ENCODE results near the gene TNS3.

The TNS3 gene

DNA sequence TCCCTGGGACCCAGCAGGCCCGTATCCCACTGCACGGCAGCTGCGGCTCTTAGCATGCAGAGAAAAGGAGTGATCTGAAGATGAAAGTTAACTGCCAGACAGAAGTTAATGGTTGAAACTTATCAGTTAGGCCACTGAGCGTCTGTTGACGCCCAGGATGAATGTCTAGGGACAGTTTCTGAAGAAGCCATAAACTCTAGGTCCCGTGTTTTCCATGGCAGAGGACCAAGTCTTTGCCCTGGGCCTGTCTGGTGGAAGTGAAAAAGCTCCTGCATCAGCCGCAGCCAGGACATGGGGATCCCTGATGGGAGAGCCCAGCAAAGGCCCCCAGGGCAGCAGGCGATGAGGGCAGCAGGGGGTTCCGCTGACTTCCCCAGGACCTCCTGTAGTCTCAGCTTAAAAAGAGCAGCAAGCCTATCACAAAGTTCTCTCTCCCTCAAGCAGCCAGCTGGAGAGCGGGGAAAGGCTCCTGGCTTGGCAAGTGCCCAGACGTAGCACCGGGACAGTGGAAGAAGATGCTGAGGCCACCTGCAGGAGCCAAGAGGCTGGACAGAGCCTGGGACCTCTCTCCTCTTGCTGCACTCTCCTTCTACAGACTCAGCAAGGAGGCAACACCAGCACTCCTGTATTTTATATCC lies 79.6 kb downstream of the TNS3 start:
- DNase-seq, result peak; percentile 47

DNA sequence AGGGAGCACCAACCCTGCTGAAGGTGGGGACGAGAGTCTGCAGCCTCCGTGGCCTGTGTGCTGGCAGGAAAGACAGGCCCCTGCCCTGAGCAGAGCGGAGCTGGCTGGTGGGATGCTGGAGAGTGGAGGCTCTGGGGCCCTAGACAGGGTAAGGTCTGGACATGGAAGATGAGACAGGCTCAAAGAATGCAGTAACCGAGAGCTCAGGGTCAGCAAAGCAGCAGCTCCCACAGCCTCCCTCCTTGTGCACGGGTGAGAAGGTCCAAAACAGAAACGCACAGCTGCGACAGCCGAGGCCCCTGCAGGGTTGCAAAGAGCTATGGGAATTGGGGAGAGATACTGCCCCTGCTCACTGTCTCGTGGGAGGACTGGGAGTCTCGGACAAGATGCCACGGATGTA lies 80.5 kb downstream of the TNS3 start:
- no peak for DNase-seq

DNA sequence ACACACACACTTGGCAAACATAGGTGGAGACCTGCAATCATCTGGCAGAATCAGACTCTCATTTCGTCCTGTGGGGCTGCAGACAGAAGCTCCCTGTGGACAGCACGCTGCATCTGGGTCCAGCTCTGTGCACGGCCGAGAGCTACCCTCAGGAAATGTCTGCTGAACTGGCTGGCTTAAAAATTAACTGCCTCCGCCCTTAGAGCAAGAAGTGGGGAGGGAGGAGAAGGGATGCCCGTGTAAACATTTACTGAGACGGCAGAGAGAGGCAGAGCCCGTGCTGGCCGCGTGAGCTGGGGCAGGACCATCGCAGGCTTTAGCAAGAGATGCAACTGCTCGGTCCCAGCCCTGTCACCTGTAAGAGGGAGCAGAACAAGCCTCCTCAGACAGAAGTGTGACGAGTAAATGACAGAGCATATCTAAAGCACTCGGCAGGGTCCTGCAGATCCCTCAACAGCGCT lies 81.8 kb downstream of the TNS3 start:
- no peak for DNase-seq

DNA sequence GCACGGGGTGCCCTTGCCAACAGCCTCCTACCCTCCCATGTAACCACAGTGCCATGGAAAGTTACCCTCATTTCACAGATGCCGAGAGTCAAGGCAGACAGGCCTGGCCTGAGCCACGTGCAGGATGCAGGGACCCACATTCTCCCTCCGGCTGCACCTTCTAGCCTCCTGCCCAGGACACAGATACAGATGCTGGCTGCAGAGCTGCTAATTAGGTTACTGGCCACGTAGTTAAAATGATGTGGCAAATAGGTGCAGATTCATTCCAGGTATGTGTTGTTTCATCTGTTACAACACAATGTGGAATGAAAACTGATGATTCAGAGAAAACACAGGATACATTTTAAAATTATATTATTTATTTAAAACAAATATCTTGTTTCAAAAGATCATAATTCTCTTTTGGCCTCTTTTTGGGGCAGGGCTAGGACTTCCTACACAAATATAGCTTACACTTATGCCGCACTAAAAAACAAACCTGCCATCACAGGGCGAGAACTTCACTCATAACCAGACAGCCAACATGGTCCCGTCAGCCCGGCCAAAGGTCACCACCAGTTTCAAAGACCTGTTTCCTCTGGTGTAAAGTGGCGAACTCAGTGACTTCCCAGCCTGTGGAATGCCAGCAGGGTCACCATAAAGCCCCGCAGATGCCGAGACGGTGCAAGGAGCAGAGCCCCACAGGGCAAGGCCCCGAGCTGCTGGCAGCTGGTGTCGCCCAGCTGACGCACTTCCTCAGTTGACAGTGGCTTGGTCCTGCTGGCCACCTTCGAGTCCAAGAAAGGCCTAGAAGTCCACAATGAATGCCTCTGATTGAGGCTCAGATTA lies 83.5 kb downstream of the TNS3 start:
- DNase-seq, result no peak

DNA sequence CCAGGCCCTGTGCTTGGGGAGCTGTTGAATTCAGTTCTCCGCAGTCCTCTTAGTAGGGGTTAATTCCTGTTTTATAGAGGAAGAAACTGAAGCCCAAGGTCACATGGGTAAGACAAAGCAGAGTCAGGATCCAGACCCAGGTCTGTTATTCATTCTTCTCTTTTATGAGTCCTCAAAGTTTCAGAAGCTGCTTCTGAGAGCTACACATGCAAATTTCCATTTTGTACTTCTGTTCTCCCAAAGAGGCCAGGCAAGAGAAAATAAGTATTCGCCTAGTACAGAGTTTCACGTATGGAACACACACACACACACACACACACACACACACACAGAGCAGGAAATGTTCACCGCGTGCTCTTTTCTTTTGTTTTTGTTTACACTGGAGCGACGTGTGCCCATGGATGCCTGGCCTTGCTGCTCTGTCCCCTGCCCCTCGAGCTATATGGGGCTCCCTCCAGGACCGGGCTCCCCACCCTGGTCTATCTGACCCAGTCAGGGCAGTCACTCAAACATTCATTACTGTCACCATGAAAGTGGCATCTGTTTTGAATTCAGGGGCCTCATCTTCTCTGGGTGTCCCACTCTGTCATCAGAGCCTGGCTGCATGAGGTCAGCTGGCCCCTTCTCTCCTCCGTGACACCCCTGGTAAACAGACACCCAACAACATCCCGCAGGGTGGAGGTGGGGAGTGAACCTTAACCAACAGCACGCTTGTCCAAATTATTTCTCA lies 84.4 kb downstream of the TNS3 start:
- DNase-seq, result peak; percentile 57

DNA sequence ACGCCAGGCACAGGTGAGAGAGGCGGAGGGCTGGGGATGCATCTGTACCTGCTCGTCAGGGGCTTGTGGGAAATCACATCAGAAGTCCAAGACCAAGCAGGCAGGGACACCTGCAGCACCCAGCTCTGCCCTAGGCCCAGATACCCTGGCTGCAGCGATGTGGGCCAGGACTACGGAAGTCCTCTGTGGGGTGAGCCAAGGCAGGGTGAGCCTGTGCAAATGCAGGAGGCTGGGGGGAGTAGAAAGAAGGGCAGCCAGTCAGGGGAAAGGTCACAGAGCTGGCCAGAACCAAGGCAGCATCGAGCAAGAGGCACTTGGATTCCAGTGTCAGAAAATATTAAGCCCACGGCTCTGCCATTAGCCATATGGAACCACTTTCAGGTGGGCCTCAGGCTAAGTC lies 85.2 kb downstream of the TNS3 start:
- DNase-seq, result no peak

DNA sequence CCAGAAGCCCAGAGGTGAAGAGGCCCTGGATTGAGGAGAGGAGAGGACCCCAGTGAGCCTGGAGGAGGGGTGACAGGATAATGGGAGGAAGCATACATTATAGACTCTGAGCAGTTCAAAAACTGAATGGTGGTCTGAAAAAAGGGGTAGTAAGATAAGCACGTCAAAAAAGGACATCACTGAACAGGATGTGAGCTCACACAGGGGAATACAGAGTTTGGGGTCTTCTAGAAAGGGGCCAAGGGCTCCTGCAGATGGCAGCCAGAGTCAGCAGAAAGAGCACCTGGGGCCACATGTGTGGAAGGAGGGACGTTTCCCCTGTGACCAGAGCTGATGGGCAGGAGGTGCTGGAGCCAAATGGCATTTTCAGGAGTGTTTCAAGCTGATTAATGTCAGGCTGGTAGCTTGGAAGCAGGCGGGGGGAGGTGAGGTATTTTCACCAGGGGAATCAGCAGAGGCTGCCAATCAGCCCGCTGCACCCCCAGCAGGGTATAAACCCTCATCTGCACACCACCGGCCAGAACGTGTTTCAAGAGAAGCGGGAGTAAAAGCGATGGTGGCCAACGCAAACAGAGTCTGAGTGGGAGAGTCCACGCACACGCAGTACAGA lies 85.8 kb downstream of the TNS3 start:
- peak; percentile 58 for DNase-seq

DNA sequence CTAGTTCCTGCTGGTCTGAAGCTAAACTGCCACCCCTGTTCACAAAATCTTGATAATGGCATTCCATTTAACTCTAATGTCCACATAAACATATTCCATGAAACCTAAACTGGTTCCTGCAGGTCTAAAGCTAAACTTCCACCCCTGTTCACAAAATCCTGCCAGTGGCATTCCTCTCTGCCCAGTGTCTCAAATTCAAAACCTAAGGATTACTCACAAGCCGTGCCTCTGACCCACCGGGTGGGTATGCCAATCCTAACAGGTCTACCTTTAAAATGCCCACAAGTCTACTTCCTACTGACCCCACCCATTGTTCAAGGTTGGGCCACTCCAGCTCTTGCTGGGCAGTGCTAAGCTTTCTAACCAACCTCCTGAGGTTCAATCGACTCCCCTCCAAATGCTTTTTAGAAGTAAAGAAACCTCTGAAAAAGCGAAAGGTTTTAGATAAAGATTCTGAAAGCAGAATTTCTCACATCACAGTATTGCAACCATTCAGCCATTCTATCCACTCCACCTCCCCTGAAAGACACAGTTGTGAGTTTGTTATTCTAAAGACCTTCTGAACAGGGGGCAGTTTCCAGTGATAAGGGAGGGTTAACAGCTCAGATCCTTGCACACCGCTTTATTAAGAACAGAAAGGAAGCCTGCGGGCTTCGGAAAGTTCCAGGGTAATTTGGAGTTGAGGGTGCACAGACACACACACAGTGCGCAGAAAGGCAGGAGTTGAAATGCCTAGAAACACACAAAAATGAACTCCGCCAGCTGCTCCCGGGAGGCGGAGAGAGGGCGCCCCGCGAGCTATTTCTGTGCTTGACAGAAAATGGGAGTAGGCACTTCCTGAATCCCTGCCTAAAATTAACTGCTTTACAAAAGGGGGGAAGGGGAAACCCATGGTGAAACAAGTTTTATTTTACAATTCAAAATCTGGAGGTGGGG lies 87.7 kb downstream of the TNS3 start:
- DNase-seq, result peak; percentile 42

DNA sequence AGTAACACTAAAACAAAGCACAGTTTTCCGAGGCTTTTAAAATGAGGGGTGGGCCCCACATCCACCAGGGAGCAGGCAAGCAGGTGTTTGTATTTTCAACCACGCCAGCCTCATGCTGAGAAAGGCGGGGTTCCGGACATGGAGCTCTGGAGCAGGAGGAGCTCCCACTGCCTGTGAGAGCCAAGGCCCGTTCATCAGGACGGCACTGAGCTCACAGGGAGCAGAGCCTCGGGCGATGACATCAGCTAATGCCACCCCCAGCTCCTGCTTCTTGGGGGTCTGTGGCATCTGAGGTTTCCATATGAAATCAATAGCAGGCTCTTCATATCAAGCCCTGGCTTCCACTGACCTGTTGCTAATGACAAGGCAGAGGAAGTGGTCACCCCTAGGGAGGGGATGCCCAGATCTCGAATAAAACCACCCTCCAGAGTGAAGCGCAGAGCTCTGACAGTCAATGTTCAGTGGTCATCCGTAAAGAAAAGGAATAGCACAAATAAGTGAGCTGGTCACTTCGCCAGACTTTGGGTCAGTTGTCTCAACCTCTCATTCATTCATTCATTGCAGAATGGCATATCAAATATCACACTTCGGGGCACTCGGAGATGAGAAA lies 89.1 kb downstream of the TNS3 start:
- DNase-seq, result no peak

DNA sequence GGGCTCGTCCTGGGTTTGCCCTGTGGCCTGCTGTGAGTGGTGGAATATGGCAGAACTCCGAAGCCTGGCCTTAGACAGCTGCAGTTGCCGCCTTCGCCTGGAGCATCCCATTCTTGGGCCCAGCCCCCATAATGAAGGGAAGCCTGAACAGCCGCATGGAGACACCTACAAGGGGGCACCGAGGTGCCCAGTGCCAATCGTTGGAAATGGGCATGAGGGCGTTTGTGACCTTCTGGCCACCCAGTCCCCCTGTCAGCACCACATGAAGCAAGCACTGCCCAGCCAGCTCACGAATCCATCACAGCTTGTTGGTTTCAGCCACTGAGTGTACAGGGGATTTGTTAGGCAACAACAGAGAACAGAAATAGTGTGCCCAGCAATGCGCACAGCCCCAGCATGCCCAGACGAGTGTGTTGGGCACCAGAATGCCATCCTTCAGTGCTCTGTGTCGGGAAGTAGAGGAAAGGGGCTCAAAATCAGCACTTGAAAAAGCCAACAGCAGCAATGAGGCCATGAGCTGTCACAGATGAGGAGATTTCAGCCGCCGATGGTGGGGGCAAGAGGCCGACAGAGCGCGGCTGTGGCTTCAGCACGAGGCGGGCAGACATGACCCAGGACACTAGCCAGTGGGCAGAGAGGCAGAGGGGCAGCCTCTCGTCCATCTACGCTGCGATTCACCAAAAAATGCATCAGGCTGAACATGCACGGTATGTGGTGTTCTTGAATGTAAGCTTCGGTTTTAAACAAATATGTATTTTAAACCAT lies 91.2 kb downstream of the TNS3 start:
- no peak for DNase-seq

DNA sequence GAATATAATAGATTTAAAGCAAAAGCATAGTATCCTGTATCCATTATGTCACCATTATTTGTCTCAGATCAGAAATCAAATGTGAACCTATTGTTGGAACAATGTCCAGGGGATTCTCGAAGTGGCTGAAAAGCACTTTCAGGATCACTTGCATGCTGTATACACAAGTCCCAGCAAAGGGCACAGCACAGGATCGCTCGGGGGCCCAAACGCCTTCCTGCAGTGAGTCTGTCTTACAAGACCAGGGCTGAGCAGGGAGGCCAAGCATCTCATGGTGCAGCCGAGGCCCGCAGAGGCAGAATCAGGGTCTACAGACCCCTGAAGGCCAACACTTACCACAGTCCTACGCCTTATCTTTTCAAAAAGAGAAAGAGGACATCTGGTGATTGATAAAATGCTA lies 92.3 kb downstream of the TNS3 start:
- DNase-seq, result no peak

DNA sequence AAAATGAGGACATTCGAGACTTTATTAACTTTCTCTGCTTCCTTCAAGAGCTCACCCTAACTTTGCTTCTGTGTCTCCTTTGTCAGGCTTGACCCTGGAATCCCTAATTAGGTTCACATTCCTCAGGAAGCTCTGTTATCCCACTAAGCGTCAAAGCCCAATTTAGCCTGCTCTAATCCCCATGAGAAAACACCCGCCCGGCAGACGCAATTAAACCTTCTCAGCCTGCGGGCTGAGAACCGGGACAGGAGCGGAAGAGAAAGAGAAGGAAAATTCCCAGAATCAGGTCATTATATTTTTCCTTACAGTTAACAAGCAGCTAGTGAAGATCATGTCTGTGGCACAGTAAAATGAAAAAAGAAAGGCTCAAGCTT lies 93.0 kb downstream of the TNS3 start:
- no peak for DNase-seq

DNA sequence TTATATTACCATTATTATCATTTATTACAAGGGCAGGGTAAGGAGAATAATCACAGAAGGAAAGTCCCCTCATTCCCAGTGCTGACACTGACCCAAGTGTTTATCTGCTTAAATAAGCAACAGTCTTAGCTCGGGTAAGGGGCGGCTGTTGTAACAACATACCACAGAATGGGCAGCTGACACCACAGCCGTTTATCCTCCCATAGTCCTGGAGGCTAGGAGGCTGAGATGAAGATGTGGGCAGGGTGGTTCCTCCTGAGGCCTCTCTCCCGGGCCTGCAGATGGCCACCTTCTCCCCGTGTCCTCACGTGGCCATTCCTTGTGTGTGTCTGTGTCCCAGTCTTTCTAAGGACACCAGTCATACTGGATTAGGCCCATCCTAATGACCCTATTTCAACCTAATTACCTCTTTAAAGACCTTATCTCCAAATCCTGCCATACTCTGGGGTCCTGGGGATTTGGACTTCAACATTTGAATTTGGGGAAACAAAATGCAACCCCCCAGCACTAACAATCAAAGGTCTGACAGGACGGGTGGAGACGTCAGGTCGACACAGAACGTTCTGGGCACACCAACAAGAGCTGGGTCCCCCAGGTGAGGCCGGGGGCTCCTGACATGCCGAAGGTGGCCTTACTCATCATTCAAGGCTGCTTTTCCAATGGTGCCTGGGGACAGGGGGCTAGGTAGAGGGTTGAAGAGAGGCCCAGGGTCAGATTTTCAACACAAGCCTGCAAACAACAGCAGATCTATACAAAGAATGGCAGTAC lies 93.5 kb downstream of the TNS3 start:
- DNase-seq, result no peak

DNA sequence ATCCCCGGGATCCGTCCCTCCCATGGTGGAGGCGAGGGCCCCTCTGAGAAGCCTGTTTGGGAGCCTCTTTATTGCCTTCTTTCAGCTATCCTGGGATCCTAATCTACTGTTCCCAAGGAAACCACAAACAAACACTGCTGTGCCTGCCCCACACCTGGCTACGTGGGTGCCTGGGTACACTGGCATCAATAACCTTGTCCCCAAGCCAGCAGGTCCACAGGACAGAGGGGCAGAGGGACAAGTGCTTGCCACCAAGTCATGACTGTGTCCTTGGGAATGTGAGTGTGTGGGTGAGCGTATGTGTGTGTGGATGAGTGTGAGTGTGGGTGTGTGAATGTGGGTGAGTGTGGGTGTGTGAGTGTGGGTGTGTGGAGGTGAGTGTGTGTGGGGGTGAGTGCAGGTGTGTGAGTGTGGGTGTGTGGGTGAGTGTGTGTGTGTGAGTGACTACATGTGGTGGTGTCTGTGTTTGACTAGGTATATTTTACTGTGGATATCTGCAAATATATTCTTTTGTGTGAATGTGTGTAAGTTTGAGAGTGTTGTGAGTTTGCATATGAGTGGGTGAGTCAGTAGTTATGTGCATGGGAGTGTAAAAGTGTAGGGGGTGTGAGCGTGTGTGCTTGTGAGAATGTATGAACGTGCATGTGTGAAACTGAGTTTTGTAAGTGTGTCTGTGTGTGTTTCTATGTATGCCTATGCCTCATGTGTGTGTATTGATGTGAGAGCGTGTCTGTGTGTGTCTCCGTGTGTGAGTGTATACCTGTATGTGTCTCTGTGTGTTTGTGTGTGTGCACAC lies 96.1 kb downstream of the TNS3 start:
- no peak for DNase-seq

DNA sequence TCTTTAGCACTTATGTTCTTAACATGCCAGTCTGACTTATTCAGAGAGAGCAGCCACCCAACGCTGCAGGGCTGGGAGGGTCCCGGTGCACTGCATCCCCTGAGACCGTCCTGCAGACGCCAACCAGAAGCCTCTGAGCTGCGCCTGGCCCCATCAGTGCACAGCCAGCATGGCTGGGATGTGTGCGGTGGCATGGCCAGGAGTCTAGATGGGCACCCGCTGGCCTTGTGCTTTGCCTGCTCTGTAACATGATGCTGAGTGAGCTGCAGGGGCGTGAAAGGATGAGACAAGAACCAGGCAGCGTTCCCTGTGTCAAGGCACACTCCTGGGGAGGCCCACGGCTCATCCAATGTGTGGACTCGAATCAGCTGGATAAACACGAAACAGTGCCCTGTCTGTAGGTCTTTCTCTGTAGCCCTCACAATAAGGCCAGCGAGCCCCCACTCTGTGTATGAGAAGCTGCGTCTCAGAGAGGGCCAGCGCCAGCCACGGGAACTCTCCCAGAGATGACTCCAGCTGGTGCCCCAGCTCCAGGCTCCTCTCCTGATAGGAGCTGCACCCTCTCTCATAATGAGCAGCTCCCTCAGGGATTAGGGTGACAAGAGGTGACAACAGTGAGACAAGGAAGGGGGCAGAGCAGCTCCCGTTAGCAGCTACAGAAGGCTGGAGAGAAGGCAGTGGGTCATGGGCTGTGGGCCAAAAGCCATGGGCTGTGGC lies 96.8 kb downstream of the TNS3 start:
- no peak for DNase-seq

DNA sequence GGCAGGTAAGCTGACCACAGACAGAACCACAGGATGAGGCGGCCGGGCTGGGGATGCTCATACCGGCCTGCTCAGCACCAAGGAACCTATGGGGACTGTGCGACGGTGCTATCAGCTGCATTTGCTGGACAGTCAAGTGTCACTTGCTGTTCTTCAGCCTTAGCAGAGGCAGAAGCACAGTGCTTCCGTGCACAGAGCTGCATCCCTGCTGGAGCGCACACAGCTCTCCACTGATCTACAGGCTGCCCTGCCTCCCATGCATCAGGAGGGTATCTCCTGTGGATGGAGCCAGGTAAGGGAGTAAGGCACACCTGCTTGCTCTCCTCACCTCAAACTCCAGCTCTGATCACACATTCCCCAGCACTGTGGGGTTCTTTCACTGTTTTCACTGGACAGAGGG lies 97.5 kb downstream of the TNS3 start:
- no peak for DNase-seq

DNA sequence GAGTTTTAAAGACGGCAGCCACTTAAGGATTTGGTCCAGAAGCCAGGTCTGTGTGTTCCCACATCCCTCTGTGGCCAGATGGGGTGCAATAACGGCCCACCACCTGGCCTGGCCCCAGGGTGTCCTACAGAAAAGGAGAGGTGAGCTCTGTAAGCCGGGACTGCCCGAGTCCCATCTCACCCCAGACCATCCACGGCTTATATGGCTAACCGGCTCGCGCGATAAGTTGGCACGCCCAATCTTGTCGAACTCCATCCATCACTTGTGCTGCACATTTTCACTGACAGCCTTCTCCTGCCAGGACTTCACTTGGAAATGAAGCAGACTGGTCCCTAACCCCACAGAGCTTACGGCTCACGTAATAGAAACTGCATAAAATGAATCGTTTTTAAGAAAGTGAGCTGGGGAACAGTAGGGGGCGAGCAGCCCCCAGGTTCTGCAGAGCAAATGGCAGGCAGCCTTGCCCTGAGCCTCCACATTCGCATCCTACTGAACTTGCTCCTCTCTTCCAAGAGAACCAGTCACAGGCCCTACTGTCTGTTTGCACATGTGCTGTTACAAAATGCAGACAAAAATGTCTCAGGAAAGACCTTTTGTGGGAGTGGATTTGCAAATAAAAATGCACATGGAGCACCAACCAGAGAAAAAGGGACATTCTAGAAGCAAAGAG lies 98.2 kb downstream of the TNS3 start:
- DNase-seq, result peak; percentile 69

Data from hematopoietic multipotent progenitor cell treated with erythropoietin and hydrocortisone succinate and interleukin-3 and kit ligand, for 4 days (in vitro differentiated cells).